LNCAP (cell line): ENCODE measurements around the gene SLC66A2.

Source experiments
- TF ChIP-seq, protein P1 (sequence below): fragments of 450-650 bp; IDR thresholded peaks from 2 replicates; pipeline ENCODE4 v1.5.1; 2017; ENCODE audit warnings: mild to moderate bottlenecking

SLC66A2 gene

GRCh38 chr18:79952456-79952995 lies 1.1 kb upstream of the SLC66A2 start:
- TF ChIP-seq, protein P1, sequence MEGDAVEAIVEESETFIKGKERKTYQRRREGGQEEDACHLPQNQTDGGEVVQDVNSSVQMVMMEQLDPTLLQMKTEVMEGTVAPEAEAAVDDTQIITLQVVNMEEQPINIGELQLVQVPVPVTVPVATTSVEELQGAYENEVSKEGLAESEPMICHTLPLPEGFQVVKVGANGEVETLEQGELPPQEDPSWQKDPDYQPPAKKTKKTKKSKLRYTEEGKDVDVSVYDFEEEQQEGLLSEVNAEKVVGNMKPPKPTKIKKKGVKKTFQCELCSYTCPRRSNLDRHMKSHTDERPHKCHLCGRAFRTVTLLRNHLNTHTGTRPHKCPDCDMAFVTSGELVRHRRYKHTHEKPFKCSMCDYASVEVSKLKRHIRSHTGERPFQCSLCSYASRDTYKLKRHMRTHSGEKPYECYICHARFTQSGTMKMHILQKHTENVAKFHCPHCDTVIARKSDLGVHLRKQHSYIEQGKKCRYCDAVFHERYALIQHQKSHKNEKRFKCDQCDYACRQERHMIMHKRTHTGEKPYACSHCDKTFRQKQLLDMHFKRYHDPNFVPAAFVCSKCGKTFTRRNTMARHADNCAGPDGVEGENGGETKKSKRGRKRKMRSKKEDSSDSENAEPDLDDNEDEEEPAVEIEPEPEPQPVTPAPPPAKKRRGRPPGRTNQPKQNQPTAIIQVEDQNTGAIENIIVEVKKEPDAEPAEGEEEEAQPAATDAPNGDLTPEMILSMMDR: no peak

GRCh38 chr18:79950515-79951341 lies 725 bp downstream of the SLC66A2 start:
- TF ChIP-seq, protein P1: no peak

DNA sequence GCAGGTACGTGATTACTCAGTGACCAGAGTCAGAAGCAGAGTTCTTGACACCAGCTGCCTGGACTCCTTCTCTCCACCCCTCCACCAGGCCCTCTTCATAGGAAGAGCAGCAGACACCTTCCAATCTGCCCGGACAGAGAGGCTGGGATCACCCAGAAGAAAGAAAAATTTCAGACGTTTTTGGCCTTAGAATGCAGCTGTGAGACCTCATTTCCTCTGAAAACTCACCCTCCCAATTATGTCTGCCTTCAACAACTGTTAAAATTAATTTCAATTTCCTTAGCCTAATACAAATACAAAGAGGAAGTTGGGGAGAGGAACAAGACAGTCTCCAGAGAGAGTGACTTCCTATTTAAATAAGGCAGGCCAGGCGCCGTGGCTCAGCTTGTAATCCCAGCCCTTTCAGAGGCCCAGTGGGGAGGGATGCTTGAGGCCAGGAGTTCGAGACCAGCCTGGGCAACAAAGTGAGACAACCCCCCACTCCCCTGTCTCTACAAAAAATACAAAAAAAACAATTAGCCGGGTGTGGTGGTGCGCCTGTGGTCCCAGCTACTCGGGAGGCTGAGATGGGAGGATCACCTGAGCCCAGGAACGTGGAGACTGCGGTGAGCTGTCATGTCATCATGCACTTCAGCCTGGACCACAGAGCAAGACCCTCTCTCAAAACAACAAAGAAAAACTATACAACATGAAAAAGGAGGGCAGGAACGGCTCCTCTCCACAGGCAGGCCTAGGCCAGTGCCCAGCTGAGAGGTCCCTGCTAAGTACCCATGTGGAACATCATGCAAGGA lies 1.6 kb downstream of the SLC66A2 start:
- TF ChIP-seq, protein P1: no peak

GRCh38 chr18:79948719-79949411 lies 2.6 kb downstream of the SLC66A2 start:
- TF ChIP-seq, protein P1: no peak

- TF ChIP-seq, protein P1: no peak
Measured at GRCh38 chr18:79947881-79948610, 3.4 kb downstream of the SLC66A2 start.

- TF ChIP-seq, protein P1: no peak
Measured at GRCh38 chr18:79947054-79947755, 4.2 kb downstream of the SLC66A2 start.
